ENCODE data around the gene GALR1. TPM values are rescaled to one million over a fixed set of nuclear protein-coding genes. Genes with fewer than 3 reads are reported as not detected.
A peak's percentile ranks its signal among the peaks of the same experiment; 100 is the strongest.
"Not testable (repeated sequence)": the region's sequence is repeated elsewhere in the genome, so short reads cannot be mapped to it uniquely, and the experiment has no call there.

Gene GALR1
- total RNA-seq, 1 experiment from 2014 or later: not detected

DNA sequence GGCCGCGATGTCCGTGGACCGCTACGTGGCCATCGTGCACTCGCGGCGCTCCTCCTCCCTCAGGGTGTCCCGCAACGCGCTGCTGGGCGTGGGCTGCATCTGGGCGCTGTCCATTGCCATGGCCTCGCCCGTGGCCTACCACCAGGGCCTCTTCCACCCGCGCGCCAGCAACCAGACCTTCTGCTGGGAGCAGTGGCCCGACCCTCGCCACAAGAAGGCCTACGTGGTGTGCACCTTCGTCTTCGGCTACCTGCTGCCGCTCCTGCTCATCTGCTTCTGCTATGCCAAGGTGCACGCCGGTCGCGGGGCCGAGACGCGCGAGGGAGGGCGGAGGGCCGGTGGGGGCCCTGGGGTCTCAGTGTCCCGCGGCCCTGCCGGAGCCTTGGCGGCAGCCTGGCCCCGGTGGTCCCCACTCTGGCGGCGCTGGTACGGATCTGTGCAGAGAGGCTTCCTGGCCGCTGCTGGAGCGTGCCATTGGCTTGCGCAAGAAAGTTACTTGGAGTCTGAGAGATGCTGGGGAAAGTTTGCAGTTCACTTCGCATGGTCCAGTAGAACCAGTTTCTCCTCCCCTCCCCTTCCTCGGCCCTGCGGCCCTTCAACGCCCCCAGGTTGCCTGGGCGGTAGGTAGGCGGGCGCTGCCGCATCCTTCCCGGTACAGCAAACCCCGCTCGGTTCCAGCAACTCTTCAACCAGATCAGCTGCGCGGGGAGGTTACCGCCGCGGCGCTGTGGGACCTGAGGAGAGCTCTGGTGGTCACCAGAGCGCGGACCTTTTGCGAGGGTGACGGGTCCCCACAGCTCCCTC lies 1.5 kb downstream of the GALR1 start:
- DNase-seq (ENCODE audit: low read depth): no peak

DNA sequence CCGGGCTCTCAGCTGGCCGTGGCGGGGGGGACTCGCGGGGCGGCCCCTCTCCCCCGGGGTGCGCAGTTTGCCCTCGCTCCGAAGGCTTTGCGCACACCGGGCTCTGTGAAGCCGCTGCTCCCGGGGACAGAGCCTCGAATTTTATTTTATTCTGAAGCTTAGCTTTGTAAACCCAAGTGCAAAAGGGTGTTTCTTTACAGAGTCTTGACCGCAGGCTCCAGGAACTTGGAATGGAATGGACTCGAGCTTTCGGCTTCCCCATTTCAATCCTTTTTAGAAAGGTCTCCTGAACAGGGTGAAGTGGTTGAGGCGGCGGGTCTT lies 2.0 kb downstream of the GALR1 start:
- DNase-seq (ENCODE audit: low read depth): no peak

DNA sequence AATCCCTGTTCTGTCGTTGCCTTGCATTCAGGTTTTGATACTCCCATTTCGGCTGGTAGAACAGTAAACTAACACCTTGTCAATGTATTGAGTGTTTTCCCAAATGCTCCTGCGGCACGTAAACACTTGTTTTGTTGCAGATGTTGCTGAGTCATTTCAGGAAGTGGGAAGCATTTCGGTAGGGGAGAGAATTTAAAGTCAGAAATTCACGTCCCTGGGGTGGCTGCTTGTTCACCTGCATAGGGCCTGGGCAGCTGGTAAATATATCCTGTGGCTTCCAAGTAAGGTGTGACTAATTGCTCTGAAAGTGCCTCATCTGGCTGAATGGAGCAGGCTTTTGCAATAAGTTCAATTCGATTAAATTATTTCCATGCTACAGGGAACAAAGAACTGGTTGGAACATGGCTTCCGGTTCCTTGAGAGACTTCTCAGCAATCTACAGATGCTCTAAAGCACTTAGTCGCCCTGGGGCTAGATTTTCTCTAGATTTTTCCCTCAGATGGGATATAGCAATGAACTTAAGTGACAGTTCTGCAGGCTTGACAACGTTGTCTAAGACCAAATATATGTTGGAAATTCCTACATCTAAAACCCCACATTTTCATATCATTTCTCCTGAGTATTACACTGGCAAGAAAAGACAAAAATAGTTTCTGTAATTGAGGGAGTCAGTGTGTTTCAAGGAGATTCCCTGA lies 5.2 kb downstream of the GALR1 start:
- no peak for DNase-seq (ENCODE audit: low read depth)

DNA sequence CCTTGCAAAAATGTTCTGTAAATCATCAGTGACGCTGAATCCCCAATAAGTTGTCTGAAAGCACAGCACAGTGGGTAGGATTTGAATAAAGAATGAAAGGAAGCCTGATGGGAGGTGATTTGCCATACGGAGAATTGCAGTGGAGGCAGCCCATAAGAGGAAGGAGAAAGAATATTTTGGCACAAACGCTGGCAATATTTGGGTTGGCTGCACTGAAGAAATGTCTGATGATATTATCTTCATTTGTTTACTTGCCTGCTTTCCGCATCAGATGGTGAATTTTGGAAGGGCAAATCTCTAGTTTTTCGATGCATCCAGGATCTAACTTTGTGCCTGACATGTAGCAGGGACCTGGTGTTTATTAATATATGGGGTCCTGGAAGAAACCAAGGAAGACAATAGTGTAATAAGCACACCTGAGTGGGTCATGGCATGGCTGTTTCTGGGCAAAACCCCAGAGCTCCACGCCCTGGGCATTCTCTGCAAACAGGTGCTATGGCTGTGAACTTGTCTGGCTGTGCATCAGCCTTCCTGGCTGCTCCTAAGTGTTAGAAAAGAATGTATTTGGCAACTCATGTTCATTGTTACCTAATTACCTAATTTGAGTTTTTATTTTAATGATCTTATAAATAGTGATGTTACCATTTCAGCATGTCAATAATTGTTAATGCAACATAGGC lies 5.9 kb downstream of the GALR1 start:
- no peak for DNase-seq (ENCODE audit: low read depth)

DNA sequence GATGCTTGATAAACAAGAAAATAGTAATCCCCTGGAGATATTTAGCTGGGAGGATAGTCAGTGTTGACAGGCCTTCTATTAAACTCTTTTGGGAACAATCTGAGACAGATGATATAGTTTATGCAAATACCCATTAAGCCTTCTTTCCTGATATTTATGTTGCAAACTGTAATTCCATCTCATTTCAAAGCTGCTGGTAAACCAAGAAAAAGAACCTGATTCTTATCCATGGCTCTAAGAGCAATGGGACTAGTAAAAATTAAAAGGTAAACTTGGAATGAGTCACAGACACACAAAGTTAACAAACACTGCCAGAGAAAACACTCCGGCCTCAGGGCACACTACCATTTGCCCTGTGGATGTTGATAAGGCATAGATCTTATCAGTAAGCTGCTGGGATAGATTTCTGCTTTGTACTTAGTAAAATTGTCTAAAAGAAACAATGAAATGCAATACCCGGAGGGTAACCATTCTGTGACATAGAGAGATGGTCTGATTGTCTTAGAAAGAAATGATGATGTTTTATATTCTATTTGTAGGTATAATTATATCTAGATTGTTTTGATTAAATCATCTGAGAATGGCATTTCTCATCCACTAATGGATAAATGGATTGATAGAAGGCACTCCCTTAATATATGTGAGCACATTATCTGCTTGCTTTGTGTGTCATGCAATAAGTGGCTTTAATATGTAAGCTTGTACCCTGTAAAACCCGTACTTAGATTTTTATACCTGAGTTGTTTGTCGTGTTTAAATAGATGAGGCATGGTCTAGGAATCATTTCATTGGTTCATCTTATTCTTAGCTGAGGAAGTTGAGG lies 13.2 kb downstream of the GALR1 start:
- DNase-seq (ENCODE audit: low read depth): peak; percentile 82

DNA sequence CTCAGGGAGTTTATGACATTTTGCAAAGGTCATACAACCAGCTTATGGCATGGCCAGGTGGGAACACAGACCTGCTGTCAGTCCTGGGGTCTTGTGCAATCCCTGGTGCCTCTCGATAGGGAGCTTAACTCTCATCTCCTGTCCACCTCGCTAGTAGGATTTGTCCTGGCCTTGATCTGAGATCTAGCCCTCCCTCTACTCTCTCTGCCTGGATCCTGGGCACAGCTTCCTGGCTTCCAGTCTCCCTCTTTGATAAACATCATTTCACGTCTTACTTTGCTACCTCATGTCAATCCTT lies 13.8 kb downstream of the GALR1 start:
- no peak for DNase-seq (ENCODE audit: low read depth)

DNA sequence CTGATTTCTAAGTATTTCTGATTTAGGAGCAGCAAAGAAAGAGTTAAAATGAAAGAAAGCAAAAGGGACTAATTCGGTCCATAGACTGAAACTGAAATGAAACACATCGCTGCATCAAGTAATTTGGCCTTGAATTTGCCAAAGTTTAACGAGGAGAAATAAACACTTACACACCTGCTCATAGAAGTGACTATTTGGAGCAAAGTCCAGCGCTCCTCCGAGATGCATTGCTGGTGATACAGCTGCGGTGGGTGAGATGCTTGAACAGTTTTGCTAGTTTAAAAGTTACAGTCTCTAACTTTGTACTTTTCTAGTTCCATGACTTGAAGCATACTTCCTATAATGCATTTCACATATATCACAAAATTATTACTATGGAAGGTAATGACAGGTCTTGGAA lies 18.3 kb downstream of the GALR1 start:
- no peak for DNase-seq (ENCODE audit: low read depth)

DNA sequence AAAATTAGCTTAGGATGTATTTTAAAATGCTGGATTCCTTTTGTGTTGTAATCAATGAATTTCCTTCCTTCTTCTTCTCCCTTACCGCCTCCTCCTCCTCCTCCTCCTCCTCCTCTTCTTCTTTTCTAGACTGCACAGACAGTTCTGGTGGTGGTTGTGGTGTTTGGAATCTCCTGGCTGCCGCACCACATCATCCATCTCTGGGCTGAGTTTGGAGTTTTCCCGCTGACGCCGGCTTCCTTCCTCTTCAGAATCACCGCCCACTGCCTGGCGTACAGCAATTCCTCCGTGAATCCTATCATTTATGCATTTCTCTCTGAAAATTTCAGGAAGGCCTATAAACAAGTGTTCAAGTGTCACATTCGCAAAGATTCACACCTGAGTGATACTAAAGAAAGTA lies 18.8 kb downstream of the GALR1 start:
- DNase-seq (ENCODE audit: low read depth): no peak

DNA sequence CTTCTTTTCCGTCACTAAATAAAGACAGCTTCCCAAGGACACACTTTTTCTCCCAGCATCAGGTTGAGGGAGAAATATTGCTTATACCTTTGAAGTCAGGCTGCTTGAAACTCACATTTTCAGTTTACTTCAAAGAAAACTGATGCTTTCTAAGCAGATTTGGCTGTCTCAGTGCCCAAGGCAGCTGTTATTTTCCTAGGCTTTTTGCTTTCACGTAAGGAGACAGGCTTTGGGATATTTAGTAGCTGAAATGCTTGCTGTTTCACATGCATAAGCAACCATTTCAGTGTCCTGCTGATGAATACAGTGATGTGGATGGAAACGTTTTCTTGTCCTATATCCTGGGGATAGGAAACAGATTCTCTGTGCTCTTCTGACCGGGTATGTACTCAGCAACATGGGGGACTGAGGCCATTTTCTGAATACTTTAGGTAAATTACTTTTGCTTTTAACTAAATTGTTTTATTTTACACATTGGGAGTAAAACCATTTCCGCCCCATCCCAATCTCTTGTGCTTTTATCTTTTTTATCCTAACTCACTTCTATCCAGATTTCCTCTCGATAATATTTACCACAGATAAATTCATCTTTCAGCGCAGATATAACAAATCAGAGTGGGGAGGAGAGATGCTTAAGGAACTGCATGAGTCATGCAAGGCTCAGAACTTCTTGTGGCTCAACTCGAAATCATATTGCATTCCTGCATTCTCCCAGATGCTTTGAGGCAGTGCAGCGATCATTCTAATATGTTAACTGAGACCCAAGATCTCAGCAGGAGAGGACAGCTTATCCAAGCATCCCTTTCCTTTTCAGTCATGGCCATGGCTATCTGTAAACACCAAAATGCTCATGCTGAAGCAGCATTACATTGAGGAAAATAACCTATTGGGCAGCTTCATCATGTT lies 22.2 kb downstream of the GALR1 start:
- peak; percentile 18 for DNase-seq (ENCODE audit: low read depth)

DNA sequence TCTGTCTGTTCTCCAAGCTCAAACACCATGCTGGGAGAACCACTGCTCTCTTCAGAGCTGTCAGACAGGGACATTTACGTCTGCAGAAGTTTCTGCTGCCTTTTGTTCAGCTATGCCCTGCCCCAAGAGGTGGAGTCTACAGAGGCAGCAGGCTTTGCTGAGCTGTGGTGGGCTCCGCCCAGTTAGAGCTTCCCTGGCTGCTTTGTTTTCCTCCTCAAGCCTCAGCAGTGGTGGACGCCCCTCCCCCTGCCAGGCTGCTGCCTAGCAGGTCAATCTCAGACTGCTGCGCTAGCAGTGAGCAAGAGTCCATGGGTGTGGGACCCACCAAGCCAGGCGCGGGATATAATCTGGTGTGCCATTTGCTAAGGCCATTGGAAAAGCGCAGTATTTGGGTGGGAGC lies 41.2 kb downstream of the GALR1 start:
- not testable (repeated sequence) for DNase-seq (ENCODE audit: low read depth)

DNA sequence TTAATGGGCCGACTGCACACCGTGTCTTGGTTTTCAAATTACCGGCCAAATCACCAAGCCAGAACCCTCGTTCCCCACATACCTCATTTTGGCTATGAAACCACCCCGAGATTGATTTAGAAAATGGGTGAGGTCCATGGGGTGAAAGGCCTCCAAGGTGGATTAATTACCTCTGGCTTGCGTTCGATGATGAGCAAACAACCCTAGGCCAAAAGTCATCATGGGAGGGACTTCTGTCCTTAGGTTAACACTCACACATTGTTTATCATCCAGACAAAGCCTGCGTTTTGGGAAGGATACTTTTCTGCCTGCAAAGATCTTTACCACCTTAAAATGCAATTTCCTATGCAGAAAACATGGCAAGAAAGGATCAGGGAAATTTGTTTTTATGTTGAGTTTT lies 48.5 kb downstream of the GALR1 start:
- no peak for DNase-seq (ENCODE audit: low read depth)

DNA sequence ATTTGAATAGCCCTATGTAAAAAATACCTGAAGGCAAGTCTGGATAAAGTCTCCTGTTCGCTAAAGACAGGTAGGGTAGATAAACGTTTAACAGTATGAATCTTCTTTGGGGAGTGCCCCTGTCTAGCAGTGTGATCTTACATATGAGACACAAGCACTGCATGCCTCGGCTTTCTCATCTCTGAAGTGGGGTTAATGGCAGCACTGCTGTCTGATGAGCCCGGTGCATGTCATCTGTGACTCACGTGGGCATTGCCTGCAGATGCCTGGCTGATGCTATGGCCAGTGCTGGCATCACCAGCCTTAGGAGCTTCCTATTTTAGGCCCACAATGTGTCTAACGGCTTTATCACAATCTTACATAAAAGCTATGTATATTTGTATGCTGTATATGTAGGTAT lies 50.1 kb downstream of the GALR1 start:
- no peak for DNase-seq (ENCODE audit: low read depth)

DNA sequence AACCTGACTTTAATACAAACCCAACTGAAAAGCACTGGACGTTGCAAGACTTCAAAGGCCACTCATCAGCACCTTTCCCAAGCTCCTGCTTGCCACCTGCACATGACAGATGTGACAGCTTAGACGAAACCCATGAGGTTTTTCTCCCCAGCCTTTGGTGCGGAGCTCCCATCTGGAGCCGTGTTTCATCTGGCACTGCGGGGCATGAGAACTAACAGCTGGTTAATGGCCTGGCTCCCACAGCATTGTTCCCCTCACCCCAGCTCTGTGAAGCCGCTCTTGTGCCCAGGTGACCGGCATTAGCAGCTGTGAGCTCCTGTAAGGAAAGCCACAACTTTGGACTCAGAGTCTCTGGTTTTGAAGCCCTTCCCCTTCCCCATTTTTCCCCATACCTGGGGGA lies 50.9 kb downstream of the GALR1 start:
- DNase-seq (ENCODE audit: low read depth): no peak

DNA sequence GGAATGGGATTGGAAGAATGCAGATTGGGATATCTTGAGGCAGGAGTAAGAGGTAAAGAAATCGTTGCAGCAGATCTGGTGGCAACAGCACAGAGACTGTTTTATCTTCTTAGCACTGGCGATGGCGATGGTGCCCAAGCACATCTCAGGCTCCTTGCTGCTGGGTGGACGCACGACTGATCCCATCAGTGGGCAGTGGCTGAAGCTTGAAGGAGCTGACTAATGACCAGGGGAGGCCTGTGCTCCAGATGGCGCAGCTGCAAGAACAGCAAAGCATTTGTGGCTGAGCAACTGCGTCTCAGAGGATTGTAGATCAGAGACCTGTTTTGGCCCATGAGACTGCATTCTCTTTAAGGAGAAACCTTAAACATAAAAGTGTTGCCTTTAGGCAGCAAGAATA lies 54.6 kb downstream of the GALR1 start:
- no peak for DNase-seq (ENCODE audit: low read depth)

DNA sequence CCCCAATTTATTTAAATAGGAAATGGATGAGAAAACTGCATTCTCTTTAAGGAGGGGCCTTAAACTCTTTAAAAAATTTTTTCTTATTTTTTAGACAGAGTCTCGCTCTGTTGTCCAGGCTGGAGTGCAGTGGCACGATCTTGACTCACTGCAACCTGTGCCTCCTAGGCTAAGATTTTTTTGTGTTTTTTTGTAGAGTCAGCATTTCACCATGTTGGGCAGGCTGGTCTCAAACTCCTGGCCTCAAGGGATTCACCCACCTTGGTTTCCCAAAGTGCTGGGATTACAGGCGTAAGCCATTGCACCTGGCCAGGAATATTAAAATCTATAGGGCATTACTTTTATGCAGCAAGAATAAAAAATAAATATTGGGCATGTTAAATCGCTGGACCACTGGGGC lies 56.0 kb downstream of the GALR1 start:
- DNase-seq (ENCODE audit: low read depth): no peak

DNA sequence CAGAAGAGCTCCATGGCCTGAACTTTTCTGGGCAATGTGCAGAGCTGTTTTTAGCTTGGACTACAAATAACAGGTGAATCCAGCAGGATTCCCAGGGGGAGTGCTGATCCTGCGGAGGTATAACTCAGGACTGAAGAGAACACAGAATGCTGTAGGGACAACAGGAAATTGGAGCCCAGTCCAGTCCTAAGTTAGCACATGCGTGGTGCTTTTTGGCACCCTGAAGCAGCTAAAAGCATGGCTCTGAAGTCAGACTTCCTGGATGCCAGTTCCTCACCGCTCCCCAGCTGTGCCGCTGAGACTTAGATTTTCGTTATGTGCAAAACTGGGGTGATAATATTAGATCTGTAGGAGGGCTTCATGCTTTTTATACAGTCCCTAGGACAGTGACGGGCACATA lies 58.6 kb downstream of the GALR1 start:
- no peak for DNase-seq (ENCODE audit: low read depth)

DNA sequence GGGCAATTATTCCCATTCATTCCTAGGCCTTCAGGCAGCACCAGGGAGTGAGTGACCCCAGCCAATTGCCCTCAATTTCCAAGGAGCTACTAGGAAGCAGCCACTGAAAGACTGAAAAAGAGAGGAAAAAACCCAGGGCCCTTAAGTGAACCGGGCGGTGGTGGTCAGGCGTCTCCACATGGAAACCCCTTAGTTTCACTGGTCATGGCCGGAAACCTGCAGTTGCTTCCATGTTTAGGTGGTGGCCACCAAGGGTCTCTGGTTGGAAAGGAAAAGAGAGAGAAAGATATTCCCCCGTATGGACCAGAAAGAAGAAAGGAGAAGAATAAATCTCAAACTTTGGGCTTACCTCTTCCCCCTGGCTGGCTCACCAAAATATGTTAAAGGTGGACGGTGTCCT lies 64.9 kb downstream of the GALR1 start:
- no peak for DNase-seq (ENCODE audit: low read depth)

DNA sequence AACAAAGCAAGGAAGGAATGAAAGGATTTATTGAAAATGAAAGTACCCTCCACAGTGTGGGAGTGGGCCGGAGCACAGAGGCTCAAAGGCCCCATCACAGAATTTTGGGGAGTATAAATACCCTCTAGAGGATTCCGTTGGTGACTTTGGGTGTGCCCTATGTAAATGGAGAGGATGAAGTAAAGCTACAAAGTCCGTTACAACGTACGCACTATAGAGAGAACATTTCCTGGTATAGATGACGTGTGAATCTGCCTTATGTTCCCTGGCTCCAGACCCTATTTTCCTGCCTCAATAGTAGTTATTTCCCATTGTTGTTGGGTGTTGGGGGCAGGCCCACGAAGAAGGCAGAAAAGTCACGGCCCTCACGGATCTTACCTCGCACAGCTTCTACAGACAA lies 65.3 kb downstream of the GALR1 start:
- no peak for DNase-seq (ENCODE audit: low read depth)

DNA sequence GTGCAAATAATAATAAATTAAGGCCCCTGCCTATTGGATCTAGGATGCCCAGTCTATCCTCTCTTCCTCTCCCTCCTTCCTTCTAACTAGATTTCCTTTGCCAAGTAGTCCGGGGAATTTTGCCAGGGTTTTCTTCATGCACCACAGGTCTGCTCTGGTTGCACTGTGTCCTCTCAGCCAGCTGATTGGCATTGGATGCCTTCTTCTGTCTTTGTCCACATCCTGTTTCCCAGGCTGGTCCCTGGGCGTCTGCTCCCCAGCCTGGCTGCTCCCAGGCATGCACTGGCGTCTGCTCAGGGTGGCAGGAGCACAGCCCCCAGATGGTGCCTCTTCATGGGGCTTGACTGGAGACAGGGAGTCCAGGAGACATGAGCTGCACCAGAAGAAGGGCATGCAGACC lies 66.4 kb downstream of the GALR1 start:
- no peak for DNase-seq (ENCODE audit: low read depth)

DNA sequence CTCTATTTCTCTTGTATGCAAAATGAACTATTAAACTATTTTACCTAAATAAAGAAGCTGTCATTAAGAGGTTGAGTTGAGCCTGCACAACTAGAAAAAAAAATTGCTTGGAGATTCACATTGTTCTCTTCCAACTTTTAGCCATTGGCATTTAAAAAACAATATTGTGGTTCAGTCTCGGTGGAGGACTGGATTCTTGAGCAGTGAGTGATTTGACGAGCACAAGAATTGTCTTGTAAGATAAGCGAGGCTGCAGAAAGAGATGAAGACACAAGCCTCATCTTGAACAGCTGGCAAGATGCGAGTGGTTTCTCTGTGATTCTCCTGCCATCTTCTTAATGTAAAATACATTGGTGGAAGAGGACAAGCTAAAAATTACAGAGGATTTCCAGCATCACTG lies 67.0 kb downstream of the GALR1 start:
- no peak for DNase-seq (ENCODE audit: low read depth)

DNA sequence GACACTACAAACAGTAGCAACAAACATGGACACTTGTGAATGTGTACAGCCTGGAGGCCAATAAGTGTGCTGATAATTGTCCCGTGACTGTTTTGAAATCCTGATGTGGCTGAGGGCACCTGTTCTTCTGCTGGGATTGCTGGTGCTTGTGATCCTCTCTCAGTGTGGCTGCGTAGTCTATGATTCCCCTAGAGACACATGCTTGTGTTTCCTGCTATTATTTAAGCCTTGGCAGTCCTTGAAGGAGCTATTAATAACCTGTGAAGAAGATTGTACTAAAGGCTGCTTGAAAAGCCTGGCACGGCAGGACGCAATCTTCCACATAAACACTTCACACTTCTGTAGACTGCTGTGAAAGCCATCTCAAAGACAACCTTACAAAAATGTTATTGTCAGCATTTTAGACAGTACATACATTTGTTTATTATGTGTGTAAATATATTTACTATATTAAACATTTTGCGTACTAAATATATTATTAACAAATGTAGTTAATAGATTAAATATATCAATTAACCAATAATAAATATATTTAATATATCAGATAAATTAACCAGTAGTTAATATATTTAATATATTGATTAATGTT lies 71.4 kb downstream of the GALR1 start:
- no peak for DNase-seq (ENCODE audit: low read depth)

Data from M059J (cell line).